PC-9 (cell line): ENCODE results near the gene FBXL13.
"Not testable (repeated sequence)": the region's sequence is repeated elsewhere in the genome, so short reads cannot be mapped to it uniquely, and the experiment has no call there.

ENCODE experiments used
- CTCF ChIP-seq: fragments of 200-600 bp; sonication (generic); conservative IDR thresholded peaks from 2 replicates; pipeline ENCODE4 v1.6.1; 2017; ENCODE audit warnings: mixed run types, antibody characterized with exemption, mild to moderate bottlenecking, moderate library complexity
- EZH2 ChIP-seq: fragments of 200-600 bp; sonication (generic); IDR thresholded peaks from 2 replicates; pipeline ENCODE4 v1.8.0; 2017; ENCODE audit warnings: antibody characterized with exemption, low read depth

- TF ChIP-seq CTCF, EZH2: not testable (repeated sequence)
Measured at GRCh38 chr7:102780926-102781325, 293.7 kb downstream of the FBXL13 start.
